SU-DHL-6 (cell line): ENCODE data around the gene COA8.

Experiments used
- H2AFZ ChIP-seq: fragments of 200-600 bp; sonication (generic); 2 replicates; pipeline ENCODE4 v1.6.1; 2014; ENCODE audit warnings: low read depth, mild to moderate bottlenecking, moderate library complexity, mixed read lengths, antibody characterized with exemption, low read length; ENCODE audit not compliant: severe bottlenecking
- H3F3A ChIP-seq: fragments of 200-600 bp; shearing (Covaris generic); 2 replicates; pipeline ENCODE4 v1.6.0; 2016; ENCODE audit warnings: antibody characterized with exemption, mild to moderate bottlenecking; ENCODE audit not compliant: insufficient read depth
- H3K27ac ChIP-seq: fragments of 200-600 bp; sonication (generic); 2 replicates; pipeline ENCODE4 v1.5.1; 2016; ENCODE audit warnings: low read depth, mild to moderate bottlenecking, low read length, moderate library complexity, mixed read lengths
- H3K27me3 ChIP-seq: fragments of 200-600 bp; sonication (generic), shearing (Covaris generic); 2 replicates; pipeline ENCODE4 v1.6.0; 2014; ENCODE audit warnings: mild to moderate bottlenecking, low read length
- H3K36me3 ChIP-seq: fragments of 200-600 bp; sonication (generic); 2 replicates; pipeline ENCODE4 v1.6.1; 2014; ENCODE audit warnings: mild to moderate bottlenecking, low read length, mixed read lengths
- H3K4me2 ChIP-seq: fragments of 300-600, 200-600 bp; shearing (Covaris generic), sonication (generic); 2 replicates; pipeline ENCODE4 v1.6.0; 2014; ENCODE audit warnings: low read length, low read depth, mild to moderate bottlenecking; ENCODE audit not compliant: poor library complexity, severe bottlenecking
- H3K4me3 ChIP-seq: fragments of 200-600 bp; sonication (generic); 2 replicates; pipeline ENCODE4 v1.5.1; 2014; ENCODE audit warnings: antibody characterized with exemption, low read length, mild to moderate bottlenecking, mixed read lengths; ENCODE audit not compliant: insufficient read depth, poor library complexity, severe bottlenecking
- H3K79me2 ChIP-seq: fragments of 200-600 bp; sonication (generic); 2 replicates; pipeline ENCODE4 v1.6.1; 2014; ENCODE audit warnings: mild to moderate bottlenecking, low read length, moderate library complexity; ENCODE audit not compliant: insufficient read depth
- H3K9ac ChIP-seq: fragments of 200-600 bp; sonication (generic); 2 replicates; pipeline ENCODE4 v1.7.0; 2014; ENCODE audit warnings: mild to moderate bottlenecking, low read length
- H3K9me2 ChIP-seq: fragments of 200-600 bp; sonication (generic); replicated peaks from 2 replicates; pipeline ENCODE4 v1.6.1; 2014; ENCODE audit warnings: low read length; ENCODE audit not compliant: insufficient read depth
- H3K9me3 ChIP-seq: fragments of 200-600 bp; sonication (generic); 2 replicates; pipeline ENCODE4 v1.6.1; 2014; ENCODE audit warnings: low read length, mixed read lengths; ENCODE audit not compliant: insufficient read depth
- H4K20me1 ChIP-seq: fragments of 200-600 bp; sonication (generic); 2 replicates; pipeline ENCODE4 v1.6.1; 2014; ENCODE audit warnings: low read depth, mild to moderate bottlenecking, antibody characterized with exemption, low read length, moderate library complexity, mixed read lengths
- CTCF ChIP-seq: fragments of 200-600 bp; sonication (generic); IDR thresholded peaks from one replicate; pipeline ENCODE4 v1.5.1; 2017; ENCODE audit warnings: antibody characterized with exemption, mild to moderate bottlenecking, low read length, moderate library complexity; ENCODE audit not compliant: insufficient read depth, poor library complexity, severe bottlenecking
- EZH2phosphoT487 ChIP-seq: fragments of 200-600 bp; sonication (generic), shearing (Covaris generic); conservative IDR thresholded peaks from 2 replicates; pipeline ENCODE4 v1.6.1; 2018; ENCODE audit warnings: mild to moderate bottlenecking, antibody characterized with exemption, low read length, moderate library complexity, mixed read lengths

COA8 gene

GRCh38 chr14:103568952-103569351 is 6.2 kb downstream of the COA8 start:
- Histone ChIP-seq H3F3A (0 out of 2 replicates have a peak, but pooled peaks cover 5% of the 10 kb centered on the region), H4K20me1 (no peaks in the 10 kb centered on the region), H3K9ac (no peak overlapping the region), H3K27me3 (no peaks in the 10 kb centered on the region), H3K4me3 (no peak overlapping the region), H3K79me2 (peaks cover 54% of the 10 kb centered on the region), H3K9me2 (no peaks in the 10 kb centered on the region), H2AFZ (no peak overlapping the region), H3K9me3 (no peaks in the 10 kb centered on the region), H3K36me3 (no peaks in the 10 kb centered on the region; the same call in 1 of the 2 replicates), H3K4me2 (no peak overlapping the region), H3K27ac (no peak overlapping the region)
- TF ChIP-seq CTCF (no peak), EZH2phosphoT487 (no peak)

GRCh38 chr14:103569408-103569807 is 6.6 kb downstream of the COA8 start:
- Histone ChIP-seq H3K9me2 (no peaks in the 10 kb centered on the region), H3K9ac (no peak overlapping the region), H3K9me3 (no peaks in the 10 kb centered on the region), H3K36me3 (no peaks in the 10 kb centered on the region; the same call in 1 of the 2 replicates), H4K20me1 (no peaks in the 10 kb centered on the region), H3K27ac (no peak overlapping the region), H3K79me2 (peaks cover 49% of the 10 kb centered on the region), H3K4me2 (no peak overlapping the region), H3K27me3 (no peaks in the 10 kb centered on the region), H2AFZ (no peak overlapping the region), H3K4me3 (no peak overlapping the region), H3F3A (0 out of 2 replicates have a peak, but pooled peaks cover 5% of the 10 kb centered on the region)
- no peak for TF ChIP-seq EZH2phosphoT487
- no peak for TF ChIP-seq CTCF

- no peak overlapping the region for H3K4me2 ChIP-seq
- H4K20me1 ChIP-seq, result no peaks in the 10 kb centered on the region
- H3F3A ChIP-seq, result 0 out of 2 replicates have a peak, but pooled peaks cover 5% of the 10 kb centered on the region
- no peaks in the 10 kb centered on the region for H3K9me3 ChIP-seq
- no peak for TF ChIP-seq CTCF
- TF ChIP-seq EZH2phosphoT487, result no peak
- H3K79me2 ChIP-seq, result peaks cover 9% of the 10 kb centered on the region
- no peaks in the 10 kb centered on the region; the same call in 1 of the 2 replicates for H3K36me3 ChIP-seq
- no peaks in the 10 kb centered on the region for H3K9me2 ChIP-seq
- H2AFZ ChIP-seq, result no peak overlapping the region
- H3K27me3 ChIP-seq, result no peaks in the 10 kb centered on the region
- no peak overlapping the region for H3K27ac ChIP-seq
- no peak overlapping the region for H3K4me3 ChIP-seq
- H3K9ac ChIP-seq, result no peak overlapping the region
Observed at GRCh38 chr14:103574104-103574503, 11.3 kb downstream of the COA8 start.
